Activated CD4-positive, alpha-beta T cell treated with anti-CD3 and anti-CD28 coated beads, Interleukin-2, amount 50 U/mL, for 16 hours (primary cell): ENCODE measurements around the gene MED10.
A peak's percentile ranks its signal among the peaks of the same experiment; 100 is the strongest.
"Not testable (repeated sequence)": the region's sequence is repeated elsewhere in the genome, so short reads cannot be mapped to it uniquely, and the experiment has no call there.

Experiments
- DNase-seq: peaks from one replicate; pipeline ENCODE4 v3.0.0-alpha.2; 2020

Gene MED10

GRCh38 chr5:6372251-6373080 lies 5.9 kb downstream of the MED10 start:
- DNase-seq = no peak

- DNase-seq = no peak
Observed at GRCh38 chr5:6371079-6371810, 7.1 kb downstream of the MED10 start.

- DNase-seq = no peak
Observed at GRCh38 chr5:6370580-6370979, 7.8 kb downstream of the MED10 start.

GRCh38 chr5:6365977-6366590 lies 12.3 kb downstream of the MED10 start:
- no peak for DNase-seq

- no peak for DNase-seq
Observed at GRCh38 chr5:6365142-6365976, 13.0 kb downstream of the MED10 start.

GRCh38 chr5:6363454-6364011 lies 14.8 kb downstream of the MED10 start:
- DNase-seq = not testable (repeated sequence)

GRCh38 chr5:6362846-6363245 lies 15.5 kb downstream of the MED10 start:
- DNase-seq = no peak

- DNase-seq = no peak
Observed at GRCh38 chr5:6361101-6361500, 17.2 kb downstream of the MED10 start.

GRCh38 chr5:6360323-6361072 lies 17.8 kb downstream of the MED10 start:
- no peak for DNase-seq

- peak; percentile 14 for DNase-seq
Observed at GRCh38 chr5:6359555-6360322, 18.6 kb downstream of the MED10 start.

GRCh38 chr5:6358434-6358820 lies 19.9 kb downstream of the MED10 start:
- no peak for DNase-seq

GRCh38 chr5:6357817-6358433 lies 20.4 kb downstream of the MED10 start:
- not testable (repeated sequence) for DNase-seq

- no peak for DNase-seq
Observed at GRCh38 chr5:6356578-6357164, 21.7 kb downstream of the MED10 start.

- DNase-seq = no peak
Observed at GRCh38 chr5:6355294-6355693, 23.1 kb downstream of the MED10 start.

- no peak for DNase-seq
Observed at GRCh38 chr5:6354848-6355247, 23.5 kb downstream of the MED10 start.

GRCh38 chr5:6353602-6354302 lies 24.6 kb downstream of the MED10 start:
- DNase-seq = no peak

GRCh38 chr5:6350277-6351090 lies 27.9 kb downstream of the MED10 start:
- DNase-seq = no peak

GRCh38 chr5:6349387-6349786 lies 29.0 kb downstream of the MED10 start:
- DNase-seq = no peak
